HFF-Myc (cell line): ENCODE data around the gene NAB1.

ENCODE experiments used
- DNase-seq: peaks from one replicate; pipeline ENCODE4 v3.0.0-alpha.2; 2011; ENCODE audit warnings: low read depth; ENCODE audit errors: extremely low read depth
- H3K4me3 ChIP-seq: replicated peaks from 2 replicates; pipeline ENCODE4 v1.5.1; 2011; ENCODE audit warnings: low read depth, mild to moderate bottlenecking, control low read depth, low read length
- TF ChIP-seq, protein P1 (sequence below): IDR thresholded peaks from 2 replicates; pipeline ENCODE4 v1.5.1; 2012; ENCODE audit warnings: mild to moderate bottlenecking, low read depth, low read length, control low read depth; ENCODE audit errors: missing control alignments

NAB1 gene

GRCh38 chr2:190720276-190720675 is 71.4 kb downstream of the NAB1 start:
- no peak for DNase-seq

DNA sequence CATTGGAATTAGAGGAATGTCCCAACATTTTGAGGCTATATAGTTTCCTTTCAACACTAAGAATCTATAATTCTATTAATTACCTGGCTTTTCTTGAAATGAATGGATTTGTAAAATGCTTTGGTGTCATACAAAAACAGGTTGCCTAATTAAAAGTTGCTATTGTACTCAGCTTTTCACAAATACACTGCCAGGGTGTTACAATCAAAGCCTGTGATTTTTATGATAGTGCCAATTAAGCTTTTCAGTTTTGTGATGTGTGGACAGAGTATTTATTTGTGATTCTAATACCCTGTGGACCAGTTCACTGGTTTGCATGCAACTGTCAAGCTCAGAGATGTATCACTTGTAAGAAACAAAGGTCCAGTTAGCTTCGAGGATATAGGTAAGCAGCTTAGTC is 71.8 kb downstream of the NAB1 start:
- no peak for DNase-seq
- H3K4me3 ChIP-seq: no peak overlapping the region
- TF ChIP-seq, protein P1, sequence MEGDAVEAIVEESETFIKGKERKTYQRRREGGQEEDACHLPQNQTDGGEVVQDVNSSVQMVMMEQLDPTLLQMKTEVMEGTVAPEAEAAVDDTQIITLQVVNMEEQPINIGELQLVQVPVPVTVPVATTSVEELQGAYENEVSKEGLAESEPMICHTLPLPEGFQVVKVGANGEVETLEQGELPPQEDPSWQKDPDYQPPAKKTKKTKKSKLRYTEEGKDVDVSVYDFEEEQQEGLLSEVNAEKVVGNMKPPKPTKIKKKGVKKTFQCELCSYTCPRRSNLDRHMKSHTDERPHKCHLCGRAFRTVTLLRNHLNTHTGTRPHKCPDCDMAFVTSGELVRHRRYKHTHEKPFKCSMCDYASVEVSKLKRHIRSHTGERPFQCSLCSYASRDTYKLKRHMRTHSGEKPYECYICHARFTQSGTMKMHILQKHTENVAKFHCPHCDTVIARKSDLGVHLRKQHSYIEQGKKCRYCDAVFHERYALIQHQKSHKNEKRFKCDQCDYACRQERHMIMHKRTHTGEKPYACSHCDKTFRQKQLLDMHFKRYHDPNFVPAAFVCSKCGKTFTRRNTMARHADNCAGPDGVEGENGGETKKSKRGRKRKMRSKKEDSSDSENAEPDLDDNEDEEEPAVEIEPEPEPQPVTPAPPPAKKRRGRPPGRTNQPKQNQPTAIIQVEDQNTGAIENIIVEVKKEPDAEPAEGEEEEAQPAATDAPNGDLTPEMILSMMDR: no peak

More at GRCh38 chr2:190720276-190720675, 71.4 kb downstream of the NAB1 start:
- H3K4me3 ChIP-seq: no peak overlapping the region
- TF ChIP-seq, protein P1: no peak

DNA sequence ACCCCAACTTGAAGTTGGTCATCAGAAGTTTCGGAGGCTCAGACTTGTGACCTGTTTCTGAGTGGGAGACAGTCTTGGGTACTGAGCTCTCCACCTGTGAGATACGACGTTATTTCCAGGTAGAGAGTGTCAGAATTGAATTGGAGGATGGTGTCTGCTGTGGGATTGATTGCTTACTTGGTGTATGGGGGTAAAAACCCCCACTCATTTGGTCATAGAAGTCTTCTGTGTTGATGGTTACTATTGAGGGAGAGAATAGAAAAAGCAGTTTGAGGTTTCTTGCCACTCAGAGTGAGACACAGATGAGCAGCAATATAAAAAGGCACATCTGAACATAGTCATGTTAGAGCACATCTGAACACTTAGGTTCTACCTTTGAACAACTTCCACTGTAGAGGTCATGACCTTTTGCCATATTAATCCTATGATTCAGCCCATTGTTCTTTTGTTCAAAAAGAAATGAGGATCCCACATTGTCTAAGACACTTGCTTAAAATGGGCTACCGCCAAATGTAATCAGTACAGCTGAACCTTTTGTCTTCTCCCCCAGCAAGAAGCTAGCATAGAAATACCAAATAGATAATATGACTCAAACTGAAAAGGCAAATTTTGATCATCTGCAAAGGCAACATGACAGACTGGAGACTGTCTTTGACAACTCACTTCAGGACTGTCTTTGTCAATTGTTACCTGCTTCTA is 73.3 kb downstream of the NAB1 start:
- DNase-seq: no peak
- TF ChIP-seq, protein P1: no peak
- no peak overlapping the region for H3K4me3 ChIP-seq

DNA sequence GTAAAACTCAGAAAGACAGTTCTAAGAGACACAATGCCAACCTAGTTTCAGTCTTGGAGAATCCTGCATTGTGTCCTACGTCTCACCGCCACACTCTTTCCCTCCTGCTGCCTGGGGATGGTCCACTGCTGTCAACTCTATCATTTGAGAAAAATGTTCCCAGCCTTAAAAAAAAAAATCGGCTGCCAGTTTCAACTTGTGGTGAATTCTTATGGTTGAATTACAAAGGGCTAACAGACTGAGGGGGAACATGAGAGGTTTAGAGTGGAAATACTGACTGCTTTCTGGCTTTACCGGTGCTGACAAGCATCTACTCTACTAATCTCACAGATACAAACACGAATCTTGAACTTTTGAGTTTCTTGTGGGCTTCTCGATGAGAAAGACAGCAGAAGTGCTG is 74.0 kb downstream of the NAB1 start:
- TF ChIP-seq, protein P1: no peak
- no peak for DNase-seq
- no peak overlapping the region for H3K4me3 ChIP-seq

DNA sequence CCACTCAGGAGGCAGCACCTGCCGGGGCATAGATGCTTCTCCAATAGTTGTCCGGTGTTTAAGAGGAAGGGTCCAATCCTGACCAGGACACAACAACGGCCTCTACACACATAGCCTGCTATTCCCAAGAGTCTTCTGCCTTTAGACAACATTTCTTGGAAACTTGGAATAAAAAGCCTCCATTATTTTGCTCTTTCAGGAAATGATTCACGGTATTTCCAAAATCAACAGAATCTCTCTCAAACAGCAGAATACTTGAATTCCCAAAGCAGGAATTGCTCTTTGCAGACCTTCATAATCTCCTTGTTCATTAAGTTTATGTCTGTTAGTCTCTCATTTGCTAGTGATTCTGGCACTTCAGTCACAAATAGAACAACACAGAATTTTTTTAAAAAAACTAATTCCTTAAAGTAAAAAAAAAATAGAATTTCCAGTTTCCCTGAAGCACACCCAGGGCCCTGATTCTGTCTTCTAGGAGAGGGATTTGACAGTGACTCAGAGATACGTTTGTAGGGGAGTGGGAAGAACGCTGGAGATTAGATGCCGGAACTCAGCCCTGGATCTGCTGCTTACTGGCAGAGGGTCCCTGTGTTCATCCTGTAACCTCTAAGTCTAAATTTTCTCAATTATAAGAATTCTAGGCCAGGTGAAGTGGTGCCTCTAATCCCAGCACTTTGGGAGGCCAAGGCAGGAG is 74.7 kb downstream of the NAB1 start:
- no peak overlapping the region for H3K4me3 ChIP-seq
- DNase-seq: no peak

GRCh38 chr2:190726255-190726654 is 77.4 kb downstream of the NAB1 start:
- TF ChIP-seq, protein P1: no peak
- DNase-seq: no peak

More for the DNA sequence above, 74.7 kb downstream of the NAB1 start:
- TF ChIP-seq, protein P1: no peak

DNA sequence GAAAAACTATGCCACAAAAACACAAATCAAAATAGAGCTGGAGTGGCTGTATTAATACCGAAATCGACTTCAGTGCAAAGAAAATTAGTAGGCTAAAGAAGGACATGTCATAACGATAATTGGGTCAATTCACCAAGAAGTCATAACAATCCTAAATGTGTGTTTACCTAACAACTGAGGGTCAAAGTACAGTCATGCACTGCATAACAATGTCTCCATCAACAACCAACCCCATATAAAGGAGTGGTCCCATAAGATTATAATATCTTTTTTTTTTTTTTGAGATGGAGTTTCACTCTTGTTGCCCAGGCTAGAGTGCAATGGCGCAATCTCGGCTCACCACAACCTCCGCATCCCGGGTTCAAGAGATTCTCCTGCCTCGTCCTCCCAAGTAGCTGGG is 87.5 kb downstream of the NAB1 start:
- DNase-seq: no peak
- TF ChIP-seq, protein P1: no peak
- H3K4me3 ChIP-seq: no peak overlapping the region

More at GRCh38 chr2:190726255-190726654, 77.4 kb downstream of the NAB1 start:
- no peak overlapping the region for H3K4me3 ChIP-seq
